Left lung (tissue), 10 donors: Measurements from ENCODE around the gene GFPT1. TPM values are rescaled to one million over a fixed set of nuclear protein-coding genes. Genes with fewer than 3 reads are reported as not detected.
"Not testable (repeated sequence)": the region's sequence is repeated elsewhere in the genome, so short reads cannot be mapped to it uniquely, and the experiment has no call there.

Source experiments
- ATAC-seq: fragments of 200-7000 bp; cut with Tn5 transposase; one replicate; pipeline ENCODE4 v1.9.1; 2020; ENCODE audit warnings: moderate library complexity
- DNase-seq, 4 donors: peaks; one replicate each; pipeline ENCODE4 v3.0.0-alpha.2; 2013 to 2020
- H3K27ac ChIP-seq, 2 donors: fragments of 200-600 bp; sonication (generic) in 1 of 2; one replicate each; pipeline versions ENCODE4 v1.5.0 to v1.8.0; 2020 to 2021
- H3K27me3 ChIP-seq, 2 donors: fragments of 200-600 bp; sonication (generic) in 1 of 2; one replicate each; pipeline versions ENCODE4 v1.5.0 to v1.8.0; 2020 to 2021
- H3K36me3 ChIP-seq, 2 donors: fragments of 200-600 bp; sonication (generic) in 1 of 2; one replicate each; pipeline versions ENCODE4 v1.5.0 to v1.8.0; 2020 to 2021
- H3K4me1 ChIP-seq, 2 donors: fragments of 200-600 bp; one replicate each; pipeline ENCODE4 v1.8.0; 2021
- H3K4me3 ChIP-seq, 2 donors: fragments of 200-600 bp; sonication (generic) in 1 of 2; one replicate each; pipeline versions ENCODE4 v1.5.0 to v1.8.0; 2020 to 2021; ENCODE audit warnings: mild to moderate bottlenecking in 1 of 2
- H3K9me3 ChIP-seq, 2 donors: fragments of 200-600 bp; sonication (generic) in 1 of 2; one replicate each; pipeline versions ENCODE4 v1.5.0 to v1.8.0; 2020 to 2021
- intact Hi-C, 2 donors: fragments of 100-400 bp; cut with DNase I; formaldehyde crosslinking; loops; one replicate each; pipeline versions ENCODE4 v1.11.2 to v1.14.2; 2022
- polyA plus RNA-seq, 6 donors: library from polyadenylated mRNA; unstranded; fragments of 120-200 nt; gene quantifications; one replicate each; pipeline ENCODE4 v1.2.1, GENCODE V29; 2013; ENCODE audit not compliant: insufficient read length in 6 of 6
- total RNA-seq, 2 donors: library from RNA; stranded (reverse); fragmentation: NEBNext Ultra II Directional; extraction: Animal tissue kit (Norgen Biotek cat#: 25700); gene quantifications; one replicate each; pipeline ENCODE4 v1.2.1, GENCODE V29; 2021
- TF ChIP-seq, protein P1 (sequence below), 2 donors: fragments of 200-600 bp; sonication (generic) in 1 of 2; IDR thresholded peaks; one replicate each; pipeline versions ENCODE4 v1.5.0 to v1.8.0; 2021; ENCODE audit warnings: antibody characterized with exemption in 2 of 2
- donor health status: DM: no; HTN: yes; CAD: no.
- donor health status: DM: no; HTN: no; CAD: no.

Gene GFPT1
- total and polyA plus RNA-seq, 8 donors, result 26.3 to 95.7 (median 30.5) TPM

DNA sequence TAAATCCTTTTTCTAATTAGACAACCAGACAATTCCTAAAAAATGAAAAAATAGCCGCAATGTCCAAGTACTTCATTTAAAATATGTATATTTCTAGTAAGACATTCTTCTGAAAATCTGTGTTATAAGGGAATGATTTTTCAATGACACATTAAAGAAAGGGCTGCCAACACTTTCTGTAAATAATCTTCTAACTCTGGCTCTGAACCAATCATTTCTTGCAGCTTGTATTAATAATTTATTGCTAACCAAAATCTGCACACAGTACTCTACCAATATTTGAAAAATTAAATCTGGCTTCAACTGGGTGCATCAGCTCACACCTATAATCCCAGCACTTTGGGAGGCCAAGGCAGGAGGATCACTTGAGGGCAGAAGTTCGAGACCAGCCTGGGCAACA is 42.0 kb upstream of the GFPT1 start:
- peaks cover 0 to 64% of the 10 kb centered on the region in 2 donors for H3K36me3 ChIP-seq
- no peak for DNase-seq
- H3K4me3 ChIP-seq, result no peak overlapping the region
- no peaks in the 10 kb centered on the region for H3K9me3 ChIP-seq
- no peak overlapping the region for H3K27ac ChIP-seq
- TF ChIP-seq, protein P1, sequence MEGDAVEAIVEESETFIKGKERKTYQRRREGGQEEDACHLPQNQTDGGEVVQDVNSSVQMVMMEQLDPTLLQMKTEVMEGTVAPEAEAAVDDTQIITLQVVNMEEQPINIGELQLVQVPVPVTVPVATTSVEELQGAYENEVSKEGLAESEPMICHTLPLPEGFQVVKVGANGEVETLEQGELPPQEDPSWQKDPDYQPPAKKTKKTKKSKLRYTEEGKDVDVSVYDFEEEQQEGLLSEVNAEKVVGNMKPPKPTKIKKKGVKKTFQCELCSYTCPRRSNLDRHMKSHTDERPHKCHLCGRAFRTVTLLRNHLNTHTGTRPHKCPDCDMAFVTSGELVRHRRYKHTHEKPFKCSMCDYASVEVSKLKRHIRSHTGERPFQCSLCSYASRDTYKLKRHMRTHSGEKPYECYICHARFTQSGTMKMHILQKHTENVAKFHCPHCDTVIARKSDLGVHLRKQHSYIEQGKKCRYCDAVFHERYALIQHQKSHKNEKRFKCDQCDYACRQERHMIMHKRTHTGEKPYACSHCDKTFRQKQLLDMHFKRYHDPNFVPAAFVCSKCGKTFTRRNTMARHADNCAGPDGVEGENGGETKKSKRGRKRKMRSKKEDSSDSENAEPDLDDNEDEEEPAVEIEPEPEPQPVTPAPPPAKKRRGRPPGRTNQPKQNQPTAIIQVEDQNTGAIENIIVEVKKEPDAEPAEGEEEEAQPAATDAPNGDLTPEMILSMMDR (IDR thresholded peaks at IDR 0.05), result no peak
- H3K4me1 ChIP-seq, result peaks cover 0 to 6% of the 10 kb centered on the region in 2 donors
- no peaks in the 10 kb centered on the region for H3K27me3 ChIP-seq
- intact Hi-C loops, result no loop called here
- ATAC-seq, result no peak

GRCh38 chr2:69424419-69424818 is 37.4 kb upstream of the GFPT1 start:
- H3K4me1 ChIP-seq, result no peaks in the 10 kb centered on the region
- H3K27me3 ChIP-seq, result no peaks in the 10 kb centered on the region
- TF ChIP-seq, protein P1 (IDR thresholded peaks at IDR 0.05), result no peak
- ATAC-seq, result no peak
- no peak for DNase-seq
- no peak overlapping the region for H3K4me3 ChIP-seq
- no peaks in the 10 kb centered on the region for H3K9me3 ChIP-seq
- intact Hi-C loops, result no loop called here
- H3K36me3 ChIP-seq, result peaks cover 0 to 73% of the 10 kb centered on the region in 2 donors
- no peak overlapping the region for H3K27ac ChIP-seq

- Histone ChIP-seq H3K4me1 (no peaks in the 10 kb centered on the region), H3K36me3 (peaks cover 0 to 73% of the 10 kb centered on the region in 2 donors), H3K9me3 (no peaks in the 10 kb centered on the region), H3K4me3 (no peak overlapping the region), H3K27me3 (no peaks in the 10 kb centered on the region), H3K27ac (no peak overlapping the region)
- no peak for DNase-seq
- intact Hi-C loops, result no loop called here
- TF ChIP-seq, protein P1 (IDR thresholded peaks at IDR 0.05), result no peak
- no peak for ATAC-seq
Observed at GRCh38 chr2:69422198-69422597, 35.2 kb upstream of the GFPT1 start.

DNA sequence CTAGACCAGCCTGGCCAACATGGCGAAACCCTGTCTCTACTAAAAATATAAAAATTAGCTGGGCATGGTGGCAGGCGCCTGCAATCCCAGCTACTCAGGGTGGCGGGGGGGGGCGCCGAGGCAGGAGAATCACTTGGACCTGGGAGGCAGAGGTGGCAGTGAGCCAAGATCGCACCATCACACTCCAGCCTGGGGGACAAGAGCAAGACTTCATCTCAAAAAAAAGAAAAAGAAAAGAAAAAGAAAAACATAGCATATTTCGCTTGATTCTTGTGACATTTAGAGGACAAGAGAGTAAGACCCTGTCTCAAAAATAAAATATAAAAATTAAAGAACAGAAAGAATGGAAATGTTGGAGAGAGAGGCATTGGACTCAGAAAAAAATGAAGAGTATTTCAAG is 32.1 kb upstream of the GFPT1 start:
- H3K27me3 ChIP-seq, H3K9me3 ChIP-seq, DNase-seq, H3K27ac ChIP-seq, H3K4me1 ChIP-seq, ATAC-seq, intact Hi-C loops, H3K4me3 ChIP-seq: not testable (repeated sequence)
- peaks cover 0 to 79% of the 10 kb centered on the region in 2 donors for H3K36me3 ChIP-seq

GRCh38 chr2:69416147-69416546 is 29.1 kb upstream of the GFPT1 start:
- H3K4me1 ChIP-seq, result no peaks in the 10 kb centered on the region
- ATAC-seq (no peak), DNase-seq (no peak)
- H3K9me3 ChIP-seq, result no peaks in the 10 kb centered on the region
- no peak overlapping the region for H3K27ac ChIP-seq
- TF ChIP-seq, protein P1 (IDR thresholded peaks at IDR 0.05), result no peak
- H3K4me3 ChIP-seq, result no peak overlapping the region
- intact Hi-C loops, result no loop called here
- H3K27me3 ChIP-seq, result no peaks in the 10 kb centered on the region
- peaks cover 0 to 88% of the 10 kb centered on the region in 2 donors for H3K36me3 ChIP-seq

DNA sequence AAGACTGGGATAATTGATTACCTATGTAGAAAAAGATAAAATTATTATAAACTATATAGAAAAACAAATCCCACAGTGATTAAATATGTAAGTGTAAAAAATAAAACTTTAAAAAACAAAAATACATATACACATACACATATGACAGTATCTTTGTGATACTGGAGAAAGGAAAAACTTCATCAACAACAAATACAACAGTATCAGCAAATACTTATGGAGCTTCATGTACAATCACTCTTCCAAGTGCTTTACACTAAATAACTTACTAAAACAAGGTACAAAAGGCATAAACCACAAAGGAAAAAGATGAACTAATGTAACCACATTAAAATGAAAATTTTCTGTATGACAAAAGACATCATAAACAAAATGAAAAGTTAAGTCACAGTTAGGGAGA is 24.1 kb upstream of the GFPT1 start:
- intact Hi-C loops, result no loop called here

More for the DNA sequence above, 24.1 kb upstream of the GFPT1 start:
- no peak for DNase-seq
- no peaks in the 10 kb centered on the region for H3K9me3 ChIP-seq
- no peaks in the 10 kb centered on the region for H3K27me3 ChIP-seq
- H3K36me3 ChIP-seq, result peaks cover 0 to 75% of the 10 kb centered on the region in 2 donors
- no peak overlapping the region for H3K4me3 ChIP-seq
- no peaks in the 10 kb centered on the region for H3K4me1 ChIP-seq
- no peak for ATAC-seq
- TF ChIP-seq, protein P1 (IDR thresholded peaks at IDR 0.05), result no peak
- no peak overlapping the region for H3K27ac ChIP-seq
